ENCODE data around the gene OR51E2.
"Not testable (repeated sequence)": the region's sequence is repeated elsewhere in the genome, so short reads cannot be mapped to it uniquely, and the experiment has no call there.

The OR51E2 gene

GRCh38 chr11:4697585-4697984, at the start of gene OR51E2:
Gene OR51E2 (minus strand): TSS chr11:4697853. CDS start chr11:4682711, 15,142 bp downstream.
- in situ Hi-C loops (cut with MboI; ENCODE audit: low sequenced_read_pairs) = no loop called here

- in situ Hi-C loops (cut with MboI; ENCODE audit: low sequenced_read_pairs) = no loop called here
These were observed 43.1 kb upstream of the OR51E2 start for GRCh38 chr11:4740735-4741134.

- in situ Hi-C loops (cut with MboI; ENCODE audit: low sequenced_read_pairs) = no loop called here
These were observed 29.5 kb upstream of the OR51E2 start for GRCh38 chr11:4727171-4727570.

- in situ Hi-C loops (cut with MboI; ENCODE audit: low sequenced_read_pairs) = not testable (repeated sequence)
These were observed 25.2 kb upstream of the OR51E2 start for GRCh38 chr11:4722616-4723534.

- in situ Hi-C loops (cut with MboI; ENCODE audit: low sequenced_read_pairs) = no loop called here
These were observed 16.6 kb upstream of the OR51E2 start for GRCh38 chr11:4714300-4714699.

- in situ Hi-C loops (cut with MboI; ENCODE audit: low sequenced_read_pairs) = no loop called here
These were observed 15.6 kb upstream of the OR51E2 start for GRCh38 chr11:4713241-4713640.

GRCh38 chr11:4704790-4705334, 7.2 kb upstream of the OR51E2 start:
- in situ Hi-C loops (cut with MboI; ENCODE audit: low sequenced_read_pairs) = no loop called here

- in situ Hi-C loops (cut with MboI; ENCODE audit: low sequenced_read_pairs) = no loop called here
These were observed 6.6 kb upstream of the OR51E2 start, which contains the start of gene MMP26 for GRCh38 chr11:4704054-4704789. Gene MMP26 (plus strand): TSS chr11:4704784.

- in situ Hi-C loops (cut with MboI; ENCODE audit: low sequenced_read_pairs) = no loop called here
These were observed 2.8 kb upstream of the OR51E2 start for GRCh38 chr11:4700436-4700820.

- in situ Hi-C loops (cut with MboI; ENCODE audit: low sequenced_read_pairs) = no loop called here
These were observed 2.2 kb upstream of the OR51E2 start for GRCh38 chr11:4699697-4700435.

GRCh38 chr11:4695442-4695841, 2.2 kb downstream of the OR51E2 start:
- in situ Hi-C loops (cut with MboI; ENCODE audit: low sequenced_read_pairs) = no loop called here

GRCh38 chr11:4684631-4685285, 12.9 kb downstream of the OR51E2 start:
- in situ Hi-C loops (cut with MboI; ENCODE audit: low sequenced_read_pairs) = no loop called here

GRCh38 chr11:4682623-4683419, 14.8 kb downstream of the OR51E2 start:
- in situ Hi-C loops (cut with MboI; ENCODE audit: low sequenced_read_pairs) = no loop called here

- in situ Hi-C loops (cut with MboI; ENCODE audit: low sequenced_read_pairs) = no loop called here
These were observed 17.3 kb downstream of the OR51E2 start for GRCh38 chr11:4680341-4680740.

GRCh38 chr11:4677948-4678347, 19.7 kb downstream of the OR51E2 start:
- in situ Hi-C loops (cut with MboI; ENCODE audit: low sequenced_read_pairs) = no loop called here

GRCh38 chr11:4673781-4674180, 23.9 kb downstream of the OR51E2 start:
- in situ Hi-C loops (cut with MboI; ENCODE audit: low sequenced_read_pairs) = no loop called here

- in situ Hi-C loops (cut with MboI; ENCODE audit: low sequenced_read_pairs) = no loop called here
These were observed 25.2 kb downstream of the OR51E2 start for GRCh38 chr11:4672470-4672869.

- in situ Hi-C loops (cut with MboI; ENCODE audit: low sequenced_read_pairs) = no loop called here
These were observed 25.9 kb downstream of the OR51E2 start for GRCh38 chr11:4671741-4672140.

GRCh38 chr11:4665424-4665823, 32.2 kb downstream of the OR51E2 start:
- in situ Hi-C loops (cut with MboI; ENCODE audit: low sequenced_read_pairs) = no loop called here

- in situ Hi-C loops (cut with MboI; ENCODE audit: low sequenced_read_pairs) = no loop called here
These were observed 32.9 kb downstream of the OR51E2 start for GRCh38 chr11:4664786-4665185.

All from HL-60/S4 treated with phorbol 12-myristate 13-acetate at 8.2 ng/mL for 4 days and 3 days (cell line).